Measurements from ENCODE around the gene CBLN3.

Gene CBLN3

GRCh38 chr14:24378981-24379906 is 50.2 kb downstream of the CBLN3 start:
- DNase-seq = no peak

GRCh38 chr14:24378327-24378726 is 51.1 kb downstream of the CBLN3 start:
- DNase-seq = no peak

GRCh38 chr14:24377657-24378056 is 51.8 kb downstream of the CBLN3 start:
- DNase-seq = no peak

GRCh38 chr14:24377126-24377525 is 52.3 kb downstream of the CBLN3 start:
- no peak for DNase-seq
